NAMALWA (cell line): ENCODE data around the gene PMPCA.
"Not testable (repeated sequence)": the region's sequence is repeated elsewhere in the genome, so short reads cannot be mapped to it uniquely, and the experiment has no call there.

Experiments
- DNase-seq: peaks from one replicate; pipeline ENCODE4 v3.0.0-alpha.2; 2015; ENCODE audit warnings: low spot score

PMPCA gene

GRCh38 chr9:136412962-136413361 lies 2.5 kb downstream of the PMPCA start:
- no peak for DNase-seq

DNA sequence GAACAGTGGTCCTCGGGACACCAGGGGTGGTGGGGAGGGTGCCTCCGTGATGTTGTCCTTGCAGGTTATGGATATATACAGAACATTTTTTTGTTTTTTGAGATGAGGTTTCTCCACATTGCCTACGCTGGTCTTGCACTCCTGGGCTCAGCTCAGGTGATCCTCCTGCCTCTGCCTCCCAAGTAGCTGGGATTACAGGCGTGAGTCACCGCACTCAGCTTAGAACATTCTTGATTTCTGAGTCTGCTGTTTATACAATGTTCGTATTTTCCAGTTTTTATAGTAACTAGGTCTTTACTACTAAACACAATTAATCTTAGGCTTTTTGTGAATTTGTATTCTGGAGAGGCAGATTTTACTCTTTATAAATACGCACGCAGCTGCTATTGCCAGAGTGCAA lies 6.0 kb downstream of the PMPCA start:
- DNase-seq, result no peak

DNA sequence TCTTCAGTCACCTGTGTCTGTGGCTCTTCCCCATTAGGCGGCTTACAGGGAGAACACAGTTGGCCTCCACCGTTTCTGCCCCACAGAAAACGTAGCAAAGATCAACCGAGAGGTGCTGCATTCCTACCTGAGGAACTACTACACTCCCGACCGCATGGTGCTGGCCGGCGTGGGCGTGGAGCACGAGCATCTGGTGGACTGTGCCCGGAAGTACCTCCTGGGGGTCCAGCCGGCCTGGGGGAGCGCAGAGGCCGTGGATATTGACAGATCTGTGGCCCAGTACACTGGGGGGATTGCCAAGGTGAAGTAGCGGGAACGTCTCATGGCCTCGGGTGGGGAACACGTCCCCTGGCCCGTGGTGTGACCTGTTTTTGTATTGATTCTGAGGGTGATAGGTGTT lies 6.5 kb downstream of the PMPCA start:
- no peak for DNase-seq

DNA sequence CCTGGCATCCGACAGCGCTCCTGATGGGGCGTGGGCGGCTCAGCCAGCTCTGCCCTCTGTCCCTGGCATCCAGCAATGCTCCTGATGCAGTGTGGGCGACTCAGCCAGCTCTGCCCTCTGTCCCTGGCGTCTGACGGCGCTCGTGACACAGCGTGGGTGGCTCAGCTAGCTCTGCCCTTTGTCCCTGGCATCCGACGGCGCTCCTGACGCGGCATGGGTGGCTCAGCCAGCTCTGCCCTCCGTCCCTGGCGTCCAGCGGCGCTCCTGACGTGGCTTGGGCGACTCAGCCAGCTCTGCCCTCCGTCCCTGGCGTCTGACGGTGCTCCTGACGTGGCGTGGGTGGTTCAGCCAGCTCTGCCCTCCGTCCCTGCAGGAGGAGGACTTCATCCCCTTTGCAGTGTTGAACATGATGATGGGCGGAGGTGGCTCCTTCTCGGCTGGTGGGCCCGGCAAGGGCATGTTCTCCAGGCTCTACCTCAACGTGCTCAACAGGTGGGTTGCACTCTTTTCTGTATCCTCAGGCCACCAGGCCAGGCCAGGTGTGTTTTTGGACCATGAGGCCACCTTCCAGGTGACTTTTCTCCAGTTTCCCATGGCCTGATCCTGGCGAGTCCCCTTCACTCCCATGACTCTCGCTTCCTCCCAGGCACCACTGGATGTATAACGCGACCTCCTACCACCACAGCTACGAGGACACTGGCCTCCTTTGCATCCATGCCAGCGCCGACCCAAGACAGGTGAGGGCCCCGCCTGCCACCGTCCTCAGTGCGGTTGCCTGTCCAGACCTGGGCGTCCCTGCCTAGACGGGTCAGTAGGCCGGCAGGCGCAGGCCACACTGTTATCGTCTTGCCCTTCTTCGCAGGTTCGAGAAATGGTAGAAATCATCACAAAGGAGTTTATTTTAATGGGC lies 8.0 kb downstream of the PMPCA start:
- no peak for DNase-seq

- no peak for DNase-seq
These were observed 8.6 kb downstream of the PMPCA start for GRCh38 chr9:136419092-136419420.

GRCh38 chr9:136421791-136422190 lies 11.3 kb downstream of the PMPCA start:
- DNase-seq, result no peak

GRCh38 chr9:136422876-136423275 lies 12.4 kb downstream of the PMPCA start:
- no peak for DNase-seq

GRCh38 chr9:136423432-136424146 lies 13.1 kb downstream of the PMPCA start:
- DNase-seq, result no peak

DNA sequence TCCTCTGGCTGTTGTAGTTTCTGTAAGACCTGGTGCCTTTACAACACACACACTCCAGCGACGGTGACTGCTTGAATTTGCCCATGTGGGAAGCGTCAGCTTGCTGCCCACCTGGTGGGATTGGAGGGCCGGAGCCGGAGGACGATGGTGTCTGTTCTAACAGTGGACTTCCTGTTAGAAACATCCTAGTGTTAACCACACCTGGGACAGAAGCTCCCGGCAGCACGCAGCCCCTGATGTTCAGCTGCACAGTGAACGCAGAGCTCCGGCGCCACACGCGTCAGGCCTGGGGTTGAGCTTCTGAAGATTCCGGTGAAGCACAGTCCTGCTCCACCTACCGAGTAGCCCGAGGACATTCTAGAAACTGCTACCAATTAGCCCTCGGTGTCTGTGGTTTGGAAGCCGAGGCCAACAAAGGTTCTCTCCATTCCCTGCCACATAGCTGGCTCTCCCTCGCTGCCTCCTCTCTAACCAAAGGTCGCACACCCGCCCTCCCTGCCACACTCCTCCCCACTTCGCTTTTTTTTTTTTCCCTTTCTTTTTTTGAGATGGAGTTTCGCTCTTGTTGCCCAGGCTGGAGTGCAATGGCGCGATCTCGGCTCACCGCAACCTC lies 14.4 kb downstream of the PMPCA start:
- no peak for DNase-seq

DNA sequence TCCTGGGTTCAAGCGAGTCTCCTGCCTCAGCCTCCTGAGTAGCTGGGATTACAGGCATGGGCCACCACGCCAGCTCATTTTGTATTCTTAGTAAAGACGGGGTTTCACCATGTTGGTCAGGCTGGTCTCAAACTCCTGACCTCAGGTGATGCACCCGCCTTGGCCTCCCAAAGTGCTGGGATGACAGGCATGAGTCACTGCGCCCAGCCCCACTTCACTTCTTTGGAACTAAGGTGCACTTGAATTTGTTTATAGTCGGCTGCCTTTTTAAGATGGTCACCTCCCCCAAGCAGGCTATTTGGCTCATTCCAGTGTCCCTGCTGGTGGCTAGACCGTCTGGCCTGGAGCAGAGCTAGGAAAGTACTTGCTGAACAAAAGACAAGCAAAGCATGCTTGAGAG lies 14.9 kb downstream of the PMPCA start:
- DNase-seq, result not testable (repeated sequence)

- no peak for DNase-seq
These were observed 16.3 kb downstream of the PMPCA start for GRCh38 chr9:136426787-136427186.

DNA sequence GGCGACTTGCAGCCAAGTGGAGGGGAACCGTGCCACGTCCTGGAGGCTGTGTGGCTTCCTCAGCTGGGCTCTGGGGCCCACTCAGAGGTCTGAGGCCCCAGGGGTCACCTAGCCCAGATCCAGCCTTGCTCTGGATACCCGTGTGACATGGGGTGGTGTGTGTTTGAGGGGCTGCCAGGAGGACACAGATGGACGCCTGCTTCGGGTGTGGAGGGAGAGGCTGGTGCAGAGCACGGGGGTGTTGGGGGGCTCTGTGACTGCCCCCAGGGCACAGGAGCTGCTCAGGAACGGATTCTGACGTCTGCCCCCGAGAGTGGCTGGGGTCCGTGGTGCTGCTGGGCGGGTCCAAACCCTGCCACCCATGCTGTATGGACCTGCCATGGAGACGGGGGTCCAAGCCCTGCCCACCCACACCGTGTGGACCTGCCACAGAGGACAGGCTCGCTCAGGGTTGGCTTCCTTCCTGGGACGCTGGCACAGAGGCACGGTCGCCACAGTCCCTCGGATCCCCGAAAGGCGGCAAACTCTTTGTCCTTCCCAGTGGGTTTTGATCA lies 18.7 kb downstream of the PMPCA start:
- DNase-seq, result no peak

DNA sequence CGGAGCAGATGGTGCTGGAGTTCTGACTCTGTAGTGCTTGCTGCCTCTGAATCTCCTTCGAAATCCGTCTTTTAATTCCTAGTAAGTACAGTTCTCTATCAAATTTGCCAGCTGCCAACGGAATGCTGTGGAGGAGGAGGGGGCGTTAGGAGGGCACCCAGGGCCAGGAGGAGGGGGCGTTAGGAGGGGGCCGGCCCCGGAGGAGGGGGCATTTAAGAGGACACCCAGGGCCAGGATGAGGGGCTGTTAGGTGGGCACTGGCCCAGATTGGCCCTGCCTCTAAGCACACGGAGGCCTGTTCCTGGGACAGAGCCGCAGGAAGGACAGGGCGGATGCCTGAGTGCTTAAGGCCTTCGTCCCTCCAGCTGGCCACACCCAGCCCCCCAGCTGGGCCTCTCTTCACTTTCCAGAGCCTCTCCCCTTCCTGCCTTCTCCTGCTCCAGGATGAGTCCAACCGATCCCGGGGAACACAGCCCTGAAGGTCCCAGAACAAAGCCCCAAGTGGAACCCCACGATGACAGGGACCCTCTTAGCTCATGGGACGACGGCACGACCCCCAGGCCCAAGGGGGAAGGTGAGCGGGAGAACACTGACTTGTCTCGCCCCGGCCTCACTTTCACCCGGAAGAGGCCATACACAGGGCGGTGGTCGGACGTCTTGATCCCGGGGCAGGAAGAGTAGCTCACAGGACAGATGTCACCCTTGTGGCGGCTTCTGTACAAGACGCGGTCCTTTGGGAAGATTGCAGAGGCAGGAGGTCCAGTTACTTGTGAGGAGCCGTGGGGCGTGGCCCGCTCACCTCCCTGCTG lies 19.4 kb downstream of the PMPCA start:
- no peak for DNase-seq

DNA sequence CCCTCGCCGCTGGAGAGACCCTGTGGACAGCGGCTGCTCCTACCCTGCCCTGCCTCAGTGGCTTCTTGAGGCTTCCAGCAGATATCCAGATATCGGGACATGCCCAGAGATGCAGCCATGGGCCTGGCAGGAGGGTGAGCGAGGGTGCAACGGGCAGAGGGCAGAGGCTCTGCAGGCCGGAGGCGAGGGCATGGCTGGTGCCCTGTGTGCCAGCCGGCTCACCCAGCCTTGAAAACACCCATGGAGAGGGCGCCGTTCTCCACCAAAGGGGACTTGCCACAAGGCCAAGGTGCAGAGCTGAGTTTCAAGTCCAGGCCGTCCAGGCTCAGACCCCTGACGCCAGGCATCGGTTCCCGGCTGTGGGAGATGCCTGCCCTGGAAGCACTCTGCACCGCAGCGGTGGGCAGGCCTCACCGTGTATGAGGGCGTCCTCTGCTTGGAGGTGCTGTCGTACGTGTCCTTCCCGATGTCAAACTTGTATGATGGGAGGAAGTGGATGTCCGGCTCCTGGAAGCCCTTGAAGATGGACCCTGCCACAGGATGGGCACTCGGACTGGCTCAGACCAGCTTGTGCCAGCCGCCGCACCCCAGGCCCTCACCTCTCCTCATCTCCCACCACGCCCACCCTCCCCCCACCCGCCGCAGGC lies 20.3 kb downstream of the PMPCA start:
- DNase-seq, result no peak

DNA sequence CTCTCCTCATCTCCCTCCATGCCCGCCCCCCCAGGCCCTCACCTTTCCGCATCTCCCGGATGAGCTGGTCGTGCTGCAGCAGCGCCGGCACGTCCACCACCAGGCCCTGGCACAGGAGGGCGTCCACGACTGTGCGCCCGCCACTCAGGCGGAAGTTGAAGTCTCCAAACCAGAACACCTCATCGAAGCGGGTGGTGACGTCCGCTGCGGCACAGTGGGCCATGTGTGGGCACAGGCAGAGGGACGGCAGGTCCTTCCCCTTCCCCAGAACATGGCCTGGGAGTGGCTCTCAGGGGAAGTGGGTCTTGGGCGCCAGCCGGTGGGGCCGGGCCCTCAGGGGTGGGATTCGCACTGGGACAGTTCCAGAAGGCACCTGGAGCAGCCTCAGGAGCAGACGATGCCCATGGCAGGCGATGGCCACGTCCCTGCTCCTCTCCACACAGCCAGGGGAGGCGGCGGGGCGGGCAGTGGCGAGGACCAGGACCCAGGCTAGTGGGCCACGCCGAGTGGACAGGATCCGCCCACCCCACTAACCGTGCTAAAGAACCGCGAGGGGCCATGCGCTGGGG lies 21.4 kb downstream of the PMPCA start:
- DNase-seq, result no peak

- DNase-seq, result no peak
These were observed 22.1 kb downstream of the PMPCA start for GRCh38 chr9:136432591-136432990.

- no peak for DNase-seq
These were observed 22.7 kb downstream of the PMPCA start for GRCh38 chr9:136433043-136433715.

DNA sequence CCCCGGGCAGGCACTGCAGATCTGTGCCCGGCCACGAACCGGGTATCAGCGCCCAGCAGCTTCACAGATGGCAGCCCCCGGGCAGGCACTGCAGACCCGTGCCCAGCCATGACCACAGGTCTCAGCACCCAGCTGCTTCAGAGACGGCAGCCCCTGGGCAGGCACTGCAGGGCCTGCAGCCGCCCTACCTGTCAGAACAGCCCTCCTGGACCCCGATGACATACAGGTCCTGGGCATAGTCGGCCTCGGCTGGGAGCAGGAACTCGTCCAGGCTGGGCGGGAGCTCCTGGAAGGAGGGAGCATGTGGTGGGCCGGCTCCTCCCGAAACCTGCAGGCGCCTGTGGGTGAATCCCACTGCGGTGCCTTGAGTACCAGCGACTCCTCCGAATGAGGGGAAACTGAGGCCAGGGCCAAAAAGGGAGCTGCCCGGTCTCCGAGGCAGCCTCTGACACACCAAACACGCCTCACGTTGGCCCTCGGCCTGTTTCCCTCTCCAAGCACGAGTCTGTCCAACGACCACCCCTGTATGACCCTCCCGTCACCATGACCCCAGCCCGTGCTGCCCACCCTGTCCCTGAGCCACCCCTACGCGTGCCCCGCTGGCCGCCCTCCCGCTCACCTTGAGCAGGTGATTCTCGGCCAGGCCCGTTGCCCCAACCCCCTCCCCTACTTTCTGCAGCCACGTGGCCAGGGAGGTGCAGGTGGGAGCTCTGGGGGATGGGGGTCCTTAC lies 23.6 kb downstream of the PMPCA start:
- no peak for DNase-seq

DNA sequence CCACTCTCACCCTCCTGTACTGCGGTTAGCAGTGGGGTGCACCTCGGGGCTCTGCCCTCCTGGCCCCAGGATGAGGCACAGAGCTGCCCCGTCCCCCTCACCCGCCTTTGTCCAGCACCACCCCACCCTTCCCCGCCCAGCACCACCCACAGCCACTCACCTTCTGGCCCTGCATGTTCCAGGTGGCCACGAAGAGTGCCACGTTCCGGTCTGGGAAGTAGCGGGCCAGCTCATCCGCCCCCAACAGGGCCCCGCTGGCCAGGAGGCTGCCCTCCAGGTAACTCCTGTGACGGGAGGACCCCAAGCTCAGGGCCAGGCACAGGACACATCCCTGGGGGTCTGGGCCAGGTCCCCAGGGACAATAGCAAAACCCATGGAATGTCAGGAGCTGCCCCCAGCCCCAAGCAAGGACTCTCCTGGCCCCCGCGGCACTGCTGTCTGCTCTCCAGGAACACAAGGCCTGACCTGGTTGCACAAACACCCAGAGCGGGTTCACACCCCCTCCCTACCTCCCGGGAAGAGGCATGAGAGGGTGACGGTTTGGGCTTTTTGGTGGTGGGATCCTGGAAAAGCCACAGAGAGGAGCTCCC lies 24.2 kb downstream of the PMPCA start:
- no peak for DNase-seq
